IMR-90 (cell line): ENCODE measurements around the gene IP6K1.

Experiments used
- CEBPB ChIP-seq: IDR thresholded peaks from 2 replicates; pipeline ENCODE4 v1.6.1; 2012; ENCODE audit warnings: low read depth, low read length, improper control_type of control experiment
- FOS ChIP-seq: fragments of 150-350 bp; IDR thresholded peaks from 2 replicates; pipeline ENCODE4 v1.6.1; 2016; ENCODE audit warnings: low read depth, low read length
- MAFK ChIP-seq: IDR thresholded peaks from 2 replicates; pipeline ENCODE4 v1.6.1; 2012; ENCODE audit warnings: low read depth, low read length, improper control_type of control experiment
- MAZ ChIP-seq: IDR thresholded peaks from 2 replicates; pipeline ENCODE4 v1.6.1; 2012; ENCODE audit warnings: low read depth, mild to moderate bottlenecking, low read length, improper control_type of control experiment, moderate library complexity, borderline replicate concordance
- MXI1 ChIP-seq: IDR thresholded peaks from 2 replicates; pipeline ENCODE4 v1.6.1; 2012; ENCODE audit warnings: low read depth, mild to moderate bottlenecking, low read length, moderate library complexity, borderline replicate concordance
- POLR2A ChIP-seq: IDR thresholded peaks from 2 replicates; pipeline ENCODE4 v1.6.1; 2012; ENCODE audit warnings: mild to moderate bottlenecking, low read depth, low read length
- RAD21 ChIP-seq: IDR thresholded peaks from 2 replicates; pipeline ENCODE4 v1.6.1; 2012; ENCODE audit warnings: low read length, improper control_type of control experiment
- RCOR1 ChIP-seq: IDR thresholded peaks from 2 replicates; pipeline ENCODE4 v1.6.1; 2012; ENCODE audit warnings: mild to moderate bottlenecking, low read length, improper control_type of control experiment; ENCODE audit not compliant: insufficient replicate concordance
- RFX5 ChIP-seq: IDR thresholded peaks from 2 replicates; pipeline ENCODE4 v1.8.0; 2012; ENCODE audit warnings: low read depth, mild to moderate bottlenecking, low read length, moderate library complexity
- SMC3 ChIP-seq: fragments of 150-350 bp; IDR thresholded peaks from 2 replicates; pipeline ENCODE4 v1.6.1; 2016; ENCODE audit warnings: low read depth, mild to moderate bottlenecking, antibody characterized with exemption, low read length, moderate library complexity
- USF2 ChIP-seq: fragments of 150-350 bp; IDR thresholded peaks from 2 replicates; pipeline ENCODE4 v1.6.1; 2017; ENCODE audit warnings: mild to moderate bottlenecking, antibody characterized with exemption, low read length, low read depth
- TF ChIP-seq, protein P1 (sequence below): fragments of 150-350 bp; IDR thresholded peaks from 2 replicates; pipeline ENCODE4 v1.6.1; 2016; ENCODE audit warnings: low read depth, mild to moderate bottlenecking, low read length, moderate library complexity, borderline replicate concordance
- TF ChIP-seq, protein P2 (sequence below): conservative IDR thresholded peaks from 2 replicates; pipeline ENCODE4 v1.5.1; 2012; ENCODE audit warnings: mild to moderate bottlenecking, low read depth, low read length, improper control_type of control experiment

DNA sequence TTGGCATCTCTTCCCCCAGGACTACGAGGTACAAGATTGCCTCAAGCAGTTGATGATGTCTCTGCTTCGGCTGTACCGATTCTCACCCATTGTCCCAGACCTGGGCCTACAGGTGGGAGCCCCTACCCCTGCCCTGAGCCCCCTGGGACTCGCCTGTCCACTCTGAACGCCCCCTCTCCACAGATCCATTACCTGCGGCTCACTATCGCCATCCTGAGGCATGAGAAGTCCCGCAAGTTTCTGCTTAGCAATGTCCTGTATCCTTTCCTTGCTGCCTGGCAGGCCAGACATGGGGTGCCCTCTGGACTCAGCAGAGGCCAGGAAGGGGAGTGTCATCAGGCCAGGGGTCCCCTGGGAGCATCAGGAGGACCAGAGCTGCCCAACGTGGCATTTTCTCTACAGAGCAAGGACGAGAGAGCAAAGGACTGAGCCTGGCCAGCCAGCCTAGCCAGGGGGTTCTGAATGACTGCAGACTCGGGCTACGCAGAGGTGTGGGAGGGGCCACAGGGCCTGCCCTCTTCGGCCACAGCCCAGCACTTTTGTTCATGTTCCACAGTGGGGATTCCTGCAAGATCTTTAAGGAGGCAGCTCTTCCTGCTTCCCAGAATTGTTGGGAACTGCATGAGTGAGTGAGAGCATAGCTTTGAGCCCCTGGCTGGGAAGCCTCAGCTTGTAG lies 85.8 kb downstream of the IP6K1 start:
- TF ChIP-seq POLR2A (no peak), SMC3 (no peak), MAZ (no peak), USF2 (no peak), MXI1 (no peak), RAD21 (no peak), MAFK (no peak), CEBPB (no peak), FOS (no peak), RFX5 (no peak), RCOR1 (no peak)
- TF ChIP-seq, protein P1, sequence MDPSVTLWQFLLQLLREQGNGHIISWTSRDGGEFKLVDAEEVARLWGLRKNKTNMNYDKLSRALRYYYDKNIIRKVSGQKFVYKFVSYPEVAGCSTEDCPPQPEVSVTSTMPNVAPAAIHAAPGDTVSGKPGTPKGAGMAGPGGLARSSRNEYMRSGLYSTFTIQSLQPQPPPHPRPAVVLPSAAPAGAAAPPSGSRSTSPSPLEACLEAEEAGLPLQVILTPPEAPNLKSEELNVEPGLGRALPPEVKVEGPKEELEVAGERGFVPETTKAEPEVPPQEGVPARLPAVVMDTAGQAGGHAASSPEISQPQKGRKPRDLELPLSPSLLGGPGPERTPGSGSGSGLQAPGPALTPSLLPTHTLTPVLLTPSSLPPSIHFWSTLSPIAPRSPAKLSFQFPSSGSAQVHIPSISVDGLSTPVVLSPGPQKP = no peak
- TF ChIP-seq, protein P2, sequence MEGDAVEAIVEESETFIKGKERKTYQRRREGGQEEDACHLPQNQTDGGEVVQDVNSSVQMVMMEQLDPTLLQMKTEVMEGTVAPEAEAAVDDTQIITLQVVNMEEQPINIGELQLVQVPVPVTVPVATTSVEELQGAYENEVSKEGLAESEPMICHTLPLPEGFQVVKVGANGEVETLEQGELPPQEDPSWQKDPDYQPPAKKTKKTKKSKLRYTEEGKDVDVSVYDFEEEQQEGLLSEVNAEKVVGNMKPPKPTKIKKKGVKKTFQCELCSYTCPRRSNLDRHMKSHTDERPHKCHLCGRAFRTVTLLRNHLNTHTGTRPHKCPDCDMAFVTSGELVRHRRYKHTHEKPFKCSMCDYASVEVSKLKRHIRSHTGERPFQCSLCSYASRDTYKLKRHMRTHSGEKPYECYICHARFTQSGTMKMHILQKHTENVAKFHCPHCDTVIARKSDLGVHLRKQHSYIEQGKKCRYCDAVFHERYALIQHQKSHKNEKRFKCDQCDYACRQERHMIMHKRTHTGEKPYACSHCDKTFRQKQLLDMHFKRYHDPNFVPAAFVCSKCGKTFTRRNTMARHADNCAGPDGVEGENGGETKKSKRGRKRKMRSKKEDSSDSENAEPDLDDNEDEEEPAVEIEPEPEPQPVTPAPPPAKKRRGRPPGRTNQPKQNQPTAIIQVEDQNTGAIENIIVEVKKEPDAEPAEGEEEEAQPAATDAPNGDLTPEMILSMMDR = no peak
